ENCODE measurements around the gene MFF.
"Not testable (repeated sequence)": the region's sequence is repeated elsewhere in the genome, so short reads cannot be mapped to it uniquely, and the experiment has no call there.

Gene MFF

DNA sequence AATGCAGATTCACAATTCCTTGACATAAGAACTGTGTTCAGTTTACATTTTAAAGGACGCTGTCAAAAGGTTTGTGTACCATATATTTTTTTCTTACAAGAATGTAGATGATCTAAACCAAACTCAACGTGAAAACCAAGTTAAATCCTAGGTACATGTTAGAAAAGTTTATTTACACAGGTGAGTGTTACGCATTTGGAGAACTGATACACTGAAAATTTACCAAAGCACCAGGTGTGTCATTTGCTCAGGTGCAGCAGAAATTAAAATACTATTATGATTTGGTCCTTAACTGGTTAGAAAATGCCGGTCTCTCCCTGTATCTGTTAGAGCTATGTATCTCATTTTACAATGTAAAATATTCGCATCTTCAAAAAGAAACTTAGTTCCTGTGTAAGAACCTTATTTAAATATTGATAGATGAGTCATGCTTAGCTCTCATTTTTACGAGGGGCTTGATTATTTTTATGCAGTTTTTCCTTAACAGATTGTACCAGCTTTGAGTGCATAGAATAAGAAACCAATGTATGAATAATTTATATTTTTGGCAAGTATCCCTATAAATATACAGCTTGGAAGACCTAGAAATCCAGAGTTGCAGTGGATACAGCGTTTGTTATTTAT is 25.1 kb downstream of the MFF start:
- H3K4me3 ChIP-seq (ENCODE audit: insufficient read depth, low read depth, low read length, poor library complexity, severe bottlenecking) = no peak overlapping the region
- peaks cover 5% of the 10 kb centered on the region for H3K36me3 ChIP-seq (ENCODE audit: control insufficient read depth, insufficient read depth, low read length)
- no peak overlapping the region for H3K27ac ChIP-seq (ENCODE audit: insufficient read depth, low read length, poor library complexity, severe bottlenecking)
- no peaks in the 10 kb centered on the region for H3K4me1 ChIP-seq (ENCODE audit: control insufficient read depth, insufficient read depth, low read length, poor library complexity, severe bottlenecking)
- no peak for DNase-seq
- H3K9me3 ChIP-seq (ENCODE audit: control insufficient read depth, low read length) = no peaks in the 10 kb centered on the region
- H3K27me3 ChIP-seq (replicated peaks; ENCODE audit: control insufficient read depth, insufficient read depth, low read length, poor library complexity, severe bottlenecking) = no peaks in the 10 kb centered on the region

DNA sequence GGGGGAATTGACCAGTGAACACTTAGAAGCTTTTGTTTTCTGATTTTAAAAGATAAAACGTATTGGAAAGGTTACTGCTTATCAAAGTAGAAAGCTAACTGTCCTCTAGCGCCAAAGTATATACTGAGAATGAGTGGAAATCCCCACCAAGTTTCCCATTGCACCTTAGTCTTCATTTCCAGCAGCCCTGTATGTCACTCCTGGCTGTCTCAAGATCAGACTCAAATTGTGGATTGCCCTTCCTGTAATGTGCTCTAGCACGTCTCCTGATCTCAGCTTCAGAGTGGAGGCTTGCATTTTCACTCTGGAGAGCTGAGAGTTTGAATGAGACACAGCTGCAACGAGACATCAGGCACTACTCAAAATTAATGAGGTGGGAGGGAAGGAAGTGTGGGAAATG is 26.6 kb downstream of the MFF start:
- Histone ChIP-seq H3K27me3 (replicated peaks; ENCODE audit: control insufficient read depth, insufficient read depth, low read length, poor library complexity, severe bottlenecking) (no peaks in the 10 kb centered on the region), H3K4me3 (ENCODE audit: insufficient read depth, low read depth, low read length, poor library complexity, severe bottlenecking) (no peak overlapping the region), H3K9me3 (ENCODE audit: control insufficient read depth, low read length) (no peaks in the 10 kb centered on the region), H3K27ac (ENCODE audit: insufficient read depth, low read length, poor library complexity, severe bottlenecking) (no peak overlapping the region), H3K4me1 (ENCODE audit: control insufficient read depth, insufficient read depth, low read length, poor library complexity, severe bottlenecking) (no peaks in the 10 kb centered on the region), H3K36me3 (ENCODE audit: control insufficient read depth, insufficient read depth, low read length) (peaks cover 21% of the 10 kb centered on the region)
- no peak for DNase-seq

DNA sequence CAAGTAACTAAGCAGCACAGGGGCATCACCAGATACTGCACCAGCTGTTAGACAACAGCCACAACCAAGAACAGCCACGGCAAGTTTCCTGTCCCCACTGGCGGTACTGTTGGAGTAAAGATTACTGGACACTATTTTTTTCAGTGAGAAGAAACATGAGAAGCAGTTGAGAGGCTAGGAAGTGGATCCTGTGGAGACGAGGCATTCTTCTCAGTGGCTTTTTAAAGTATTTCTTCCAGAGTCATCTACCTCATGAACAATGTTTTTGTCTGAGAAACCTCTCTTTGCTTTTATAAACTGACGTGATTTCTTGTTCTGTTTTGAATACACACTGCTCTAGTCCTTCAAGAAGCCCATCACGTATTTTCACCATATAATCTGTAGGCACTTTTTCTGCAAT is 35.3 kb downstream of the MFF start:
- Histone ChIP-seq H3K9me3 (ENCODE audit: control insufficient read depth, low read length) (no peaks in the 10 kb centered on the region), H3K36me3 (ENCODE audit: control insufficient read depth, insufficient read depth, low read length) (peaks cover 24% of the 10 kb centered on the region), H3K27ac (ENCODE audit: insufficient read depth, low read length, poor library complexity, severe bottlenecking) (no peak overlapping the region), H3K4me3 (ENCODE audit: insufficient read depth, low read depth, low read length, poor library complexity, severe bottlenecking) (no peak overlapping the region), H3K27me3 (replicated peaks; ENCODE audit: control insufficient read depth, insufficient read depth, low read length, poor library complexity, severe bottlenecking) (no peaks in the 10 kb centered on the region), H3K4me1 (ENCODE audit: control insufficient read depth, insufficient read depth, low read length, poor library complexity, severe bottlenecking) (no peaks in the 10 kb centered on the region)
- DNase-seq = no peak

DNA sequence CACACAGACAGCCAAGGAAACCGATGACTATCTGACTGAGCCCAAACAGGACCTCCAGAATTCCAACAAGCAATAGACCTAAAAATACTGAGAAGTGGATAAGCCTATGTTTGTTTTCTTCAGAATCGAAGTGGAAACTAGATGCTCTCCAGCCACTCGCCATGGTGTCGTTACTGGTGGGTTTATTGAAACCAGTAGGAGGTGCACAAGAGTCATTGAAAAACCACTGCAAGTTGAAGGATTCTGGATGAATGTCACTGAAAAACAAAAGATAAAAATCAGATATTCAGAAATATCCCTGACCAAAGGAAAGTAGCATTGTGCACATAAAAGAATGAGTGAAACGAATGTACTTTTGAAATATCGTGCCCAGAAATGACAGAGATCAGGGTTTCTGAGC is 38.7 kb downstream of the MFF start:
- H3K9me3 ChIP-seq (ENCODE audit: control insufficient read depth, low read length) = no peaks in the 10 kb centered on the region
- H3K36me3 ChIP-seq (ENCODE audit: control insufficient read depth, insufficient read depth, low read length) = no peaks in the 10 kb centered on the region
- no peak overlapping the region for H3K27ac ChIP-seq (ENCODE audit: insufficient read depth, low read length, poor library complexity, severe bottlenecking)
- no peaks in the 10 kb centered on the region for H3K4me1 ChIP-seq (ENCODE audit: control insufficient read depth, insufficient read depth, low read length, poor library complexity, severe bottlenecking)
- no peak for DNase-seq
- H3K27me3 ChIP-seq (replicated peaks; ENCODE audit: control insufficient read depth, insufficient read depth, low read length, poor library complexity, severe bottlenecking) = no peaks in the 10 kb centered on the region
- H3K4me3 ChIP-seq (ENCODE audit: insufficient read depth, low read depth, low read length, poor library complexity, severe bottlenecking) = no peak overlapping the region

DNA sequence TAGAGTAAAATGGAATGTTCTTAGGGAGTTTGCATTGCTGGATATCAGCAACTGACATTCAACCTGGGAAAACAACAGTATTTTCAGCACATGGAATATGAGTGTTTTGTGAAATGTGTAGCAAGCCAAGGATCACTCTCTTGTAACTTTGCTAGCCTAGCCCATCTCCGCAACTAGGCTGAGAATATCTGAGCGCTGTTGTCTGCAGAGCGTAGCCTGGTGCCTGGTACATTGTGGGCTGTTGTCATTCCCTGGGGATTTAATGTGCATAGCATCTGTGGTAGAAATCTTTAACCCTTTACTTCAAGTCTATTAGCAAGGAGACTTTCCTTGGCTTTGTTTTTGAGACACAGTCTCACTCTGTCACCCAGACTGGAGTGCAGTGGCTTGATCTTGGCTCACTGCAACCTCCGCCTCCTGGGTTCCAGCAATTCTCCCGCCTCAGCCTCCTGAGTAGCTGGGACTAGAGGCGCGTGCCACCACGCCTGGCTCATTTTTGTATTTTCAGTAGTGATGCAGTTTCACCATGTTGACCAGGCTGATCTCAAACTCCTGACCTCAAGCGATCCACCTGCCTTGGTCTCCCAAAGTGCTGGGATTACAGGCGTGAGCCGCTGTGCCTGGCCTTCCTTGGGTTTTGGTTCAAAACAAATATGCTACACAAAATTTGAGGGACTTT is 39.7 kb downstream of the MFF start:
- H3K9me3 ChIP-seq (ENCODE audit: control insufficient read depth, low read length); DNase-seq; H3K4me3 ChIP-seq (ENCODE audit: insufficient read depth, low read depth, low read length, poor library complexity, severe bottlenecking); H3K36me3 ChIP-seq (ENCODE audit: control insufficient read depth, insufficient read depth, low read length); H3K27me3 ChIP-seq (replicated peaks; ENCODE audit: control insufficient read depth, insufficient read depth, low read length, poor library complexity, severe bottlenecking); H3K4me1 ChIP-seq (ENCODE audit: control insufficient read depth, insufficient read depth, low read length, poor library complexity, severe bottlenecking); H3K27ac ChIP-seq (ENCODE audit: insufficient read depth, low read length, poor library complexity, severe bottlenecking): not testable (repeated sequence)

DNA sequence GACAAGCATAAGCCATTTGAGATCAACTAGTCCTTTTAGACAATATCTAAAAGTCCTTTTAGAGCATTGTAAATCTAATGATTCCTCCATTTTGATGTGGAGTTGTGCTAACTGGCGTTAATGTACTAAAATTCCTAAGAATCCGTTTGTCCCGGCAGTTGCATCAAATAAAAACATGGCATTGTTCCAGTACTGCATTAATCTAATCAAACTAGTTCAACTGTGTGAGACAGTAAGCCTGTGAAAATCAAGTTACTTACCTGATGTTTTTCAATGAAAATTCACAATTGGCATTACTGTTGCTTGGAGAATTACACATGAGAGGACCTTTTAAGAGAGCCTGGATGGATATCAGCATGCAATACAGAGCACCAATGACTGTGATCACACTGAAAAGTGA is 40.8 kb downstream of the MFF start:
- no peak for DNase-seq
- Histone ChIP-seq H3K4me1 (ENCODE audit: control insufficient read depth, insufficient read depth, low read length, poor library complexity, severe bottlenecking) (no peaks in the 10 kb centered on the region), H3K27me3 (replicated peaks; ENCODE audit: control insufficient read depth, insufficient read depth, low read length, poor library complexity, severe bottlenecking) (no peaks in the 10 kb centered on the region), H3K36me3 (ENCODE audit: control insufficient read depth, insufficient read depth, low read length) (no peaks in the 10 kb centered on the region), H3K27ac (ENCODE audit: insufficient read depth, low read length, poor library complexity, severe bottlenecking) (no peak overlapping the region), H3K4me3 (ENCODE audit: insufficient read depth, low read depth, low read length, poor library complexity, severe bottlenecking) (no peak overlapping the region), H3K9me3 (ENCODE audit: control insufficient read depth, low read length) (no peaks in the 10 kb centered on the region)

DNA sequence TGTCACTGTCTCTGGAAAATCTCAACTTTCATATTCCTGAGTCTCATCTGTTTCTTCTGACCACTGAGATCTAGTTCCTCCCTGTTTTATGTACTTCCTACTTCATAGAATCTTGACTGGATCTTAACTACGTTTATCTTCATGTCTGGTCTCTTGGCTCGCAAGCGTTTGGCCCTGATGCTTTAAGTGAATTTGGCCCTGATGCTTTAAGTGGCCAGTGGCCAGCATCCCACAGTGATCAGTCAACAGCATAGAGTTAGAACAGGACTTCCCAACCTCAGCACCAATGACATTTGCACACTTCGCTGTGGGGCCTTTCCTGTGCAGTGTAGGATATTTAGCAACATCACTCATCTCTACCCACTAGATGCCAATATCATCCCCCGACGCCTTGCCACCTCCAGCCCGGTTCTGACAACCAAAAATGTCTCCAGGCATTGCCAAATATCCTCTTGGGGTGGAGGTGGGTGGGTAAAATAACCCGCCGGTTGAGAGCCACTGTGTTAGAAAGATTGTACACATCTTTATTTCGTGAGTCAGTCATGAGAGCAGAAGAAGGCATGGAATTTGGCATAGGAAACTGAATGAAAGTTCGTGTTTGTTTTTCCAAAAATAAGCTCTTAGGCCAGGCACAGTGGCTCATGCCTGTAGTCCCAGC is 41.8 kb downstream of the MFF start:
- DNase-seq = no peak
- no peaks in the 10 kb centered on the region for H3K36me3 ChIP-seq (ENCODE audit: control insufficient read depth, insufficient read depth, low read length)
- H3K4me3 ChIP-seq (ENCODE audit: insufficient read depth, low read depth, low read length, poor library complexity, severe bottlenecking) = no peak overlapping the region
- no peaks in the 10 kb centered on the region for H3K27me3 ChIP-seq (replicated peaks; ENCODE audit: control insufficient read depth, insufficient read depth, low read length, poor library complexity, severe bottlenecking)
- H3K27ac ChIP-seq (ENCODE audit: insufficient read depth, low read length, poor library complexity, severe bottlenecking) = no peak overlapping the region
- no peaks in the 10 kb centered on the region for H3K9me3 ChIP-seq (ENCODE audit: control insufficient read depth, low read length)
- H3K4me1 ChIP-seq (ENCODE audit: control insufficient read depth, insufficient read depth, low read length, poor library complexity, severe bottlenecking) = no peaks in the 10 kb centered on the region

DNA sequence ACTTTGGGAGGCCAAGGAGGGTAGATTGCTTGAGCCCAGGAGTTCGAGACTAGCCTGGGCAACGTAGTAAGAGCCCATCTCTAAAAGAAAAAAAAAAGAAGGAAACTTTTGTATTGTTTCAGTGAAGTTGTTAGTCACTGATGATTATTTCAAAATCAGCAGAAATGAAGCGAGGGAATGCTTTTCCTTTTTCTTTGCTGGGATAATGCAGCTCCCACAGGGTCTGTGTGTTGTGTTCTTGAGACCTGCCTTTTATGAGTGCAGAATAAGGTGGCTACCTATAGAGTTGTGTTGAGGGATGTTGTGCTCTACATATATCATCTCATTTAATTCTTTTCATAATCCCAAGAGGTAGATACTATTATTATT is 42.4 kb downstream of the MFF start:
- no peak overlapping the region for H3K4me3 ChIP-seq (ENCODE audit: insufficient read depth, low read depth, low read length, poor library complexity, severe bottlenecking)
- no peaks in the 10 kb centered on the region for H3K27me3 ChIP-seq (replicated peaks; ENCODE audit: control insufficient read depth, insufficient read depth, low read length, poor library complexity, severe bottlenecking)
- H3K27ac ChIP-seq (ENCODE audit: insufficient read depth, low read length, poor library complexity, severe bottlenecking) = no peak overlapping the region
- H3K4me1 ChIP-seq (ENCODE audit: control insufficient read depth, insufficient read depth, low read length, poor library complexity, severe bottlenecking) = no peaks in the 10 kb centered on the region
- no peak for DNase-seq
- no peaks in the 10 kb centered on the region for H3K36me3 ChIP-seq (ENCODE audit: control insufficient read depth, insufficient read depth, low read length)
- no peaks in the 10 kb centered on the region for H3K9me3 ChIP-seq (ENCODE audit: control insufficient read depth, low read length)

DNA sequence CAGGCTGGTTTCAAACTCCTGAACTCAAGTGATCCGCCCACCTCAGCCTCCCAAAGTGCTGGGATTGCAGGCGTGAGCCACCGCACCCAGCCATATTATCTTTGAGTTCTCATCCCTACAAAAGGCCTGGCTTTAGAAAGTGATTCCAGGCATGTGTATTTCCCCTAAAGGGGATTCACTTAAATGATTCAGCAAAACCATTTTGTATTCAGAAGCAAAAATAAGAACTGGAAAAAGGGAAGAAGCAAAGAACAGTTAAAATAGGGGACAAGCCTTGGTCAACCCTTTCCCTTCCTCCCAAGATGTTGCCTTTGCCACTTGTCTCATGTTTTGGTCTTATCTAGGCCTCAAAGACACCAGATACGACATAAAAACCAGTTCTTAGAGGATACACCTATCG is 43.5 kb downstream of the MFF start:
- Histone ChIP-seq H3K27me3 (replicated peaks; ENCODE audit: control insufficient read depth, insufficient read depth, low read length, poor library complexity, severe bottlenecking) (no peaks in the 10 kb centered on the region), H3K27ac (ENCODE audit: insufficient read depth, low read length, poor library complexity, severe bottlenecking) (no peak overlapping the region), H3K4me3 (ENCODE audit: insufficient read depth, low read depth, low read length, poor library complexity, severe bottlenecking) (no peak overlapping the region), H3K9me3 (ENCODE audit: control insufficient read depth, low read length) (no peaks in the 10 kb centered on the region), H3K4me1 (ENCODE audit: control insufficient read depth, insufficient read depth, low read length, poor library complexity, severe bottlenecking) (no peaks in the 10 kb centered on the region), H3K36me3 (ENCODE audit: control insufficient read depth, insufficient read depth, low read length) (no peaks in the 10 kb centered on the region)
- no peak for DNase-seq

DNA sequence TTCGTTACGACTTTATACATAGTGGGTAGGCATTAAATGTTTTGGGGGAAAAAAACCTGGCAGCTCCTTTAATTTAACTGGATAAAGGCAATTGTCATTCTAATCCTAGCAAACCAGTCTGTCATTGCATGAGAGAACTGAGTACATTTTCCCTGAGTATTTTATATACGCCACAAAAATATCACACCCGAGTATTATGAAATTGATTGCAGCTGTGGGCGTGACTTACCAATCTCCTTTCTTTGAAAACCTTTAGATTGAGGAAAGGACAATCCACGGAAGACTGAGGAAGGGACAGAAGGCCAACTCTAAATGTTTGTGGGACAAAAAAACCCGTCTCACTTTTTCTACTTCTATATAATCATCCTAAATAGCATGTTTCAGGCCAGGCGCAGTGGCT is 45.0 kb downstream of the MFF start:
- Histone ChIP-seq H3K27ac (ENCODE audit: insufficient read depth, low read length, poor library complexity, severe bottlenecking) (no peak overlapping the region), H3K4me3 (ENCODE audit: insufficient read depth, low read depth, low read length, poor library complexity, severe bottlenecking) (no peak overlapping the region), H3K27me3 (replicated peaks; ENCODE audit: control insufficient read depth, insufficient read depth, low read length, poor library complexity, severe bottlenecking) (no peaks in the 10 kb centered on the region), H3K9me3 (ENCODE audit: control insufficient read depth, low read length) (no peaks in the 10 kb centered on the region), H3K4me1 (ENCODE audit: control insufficient read depth, insufficient read depth, low read length, poor library complexity, severe bottlenecking) (no peaks in the 10 kb centered on the region), H3K36me3 (ENCODE audit: control insufficient read depth, insufficient read depth, low read length) (no peaks in the 10 kb centered on the region)
- no peak for DNase-seq

All from effector memory CD4-positive, alpha-beta T cell (primary cell).